GM19239 (cell line): Measurements from ENCODE around the gene GALE.
"Not testable (repeated sequence)": the region's sequence is repeated elsewhere in the genome, so short reads cannot be mapped to it uniquely, and the experiment has no call there.

ENCODE experiments used
- DNase-seq: peaks from one replicate; pipeline ENCODE4 v3.0.0; 2011; ENCODE audit warnings: low spot score; ENCODE audit not compliant: insufficient read length
- FAIRE-seq: peaks from 2 replicates; lab custom pipeline; 2011; peaks lifted over from hg19 to GRCh38; lab: Jason Lieb, UNC

The GALE gene

DNA sequence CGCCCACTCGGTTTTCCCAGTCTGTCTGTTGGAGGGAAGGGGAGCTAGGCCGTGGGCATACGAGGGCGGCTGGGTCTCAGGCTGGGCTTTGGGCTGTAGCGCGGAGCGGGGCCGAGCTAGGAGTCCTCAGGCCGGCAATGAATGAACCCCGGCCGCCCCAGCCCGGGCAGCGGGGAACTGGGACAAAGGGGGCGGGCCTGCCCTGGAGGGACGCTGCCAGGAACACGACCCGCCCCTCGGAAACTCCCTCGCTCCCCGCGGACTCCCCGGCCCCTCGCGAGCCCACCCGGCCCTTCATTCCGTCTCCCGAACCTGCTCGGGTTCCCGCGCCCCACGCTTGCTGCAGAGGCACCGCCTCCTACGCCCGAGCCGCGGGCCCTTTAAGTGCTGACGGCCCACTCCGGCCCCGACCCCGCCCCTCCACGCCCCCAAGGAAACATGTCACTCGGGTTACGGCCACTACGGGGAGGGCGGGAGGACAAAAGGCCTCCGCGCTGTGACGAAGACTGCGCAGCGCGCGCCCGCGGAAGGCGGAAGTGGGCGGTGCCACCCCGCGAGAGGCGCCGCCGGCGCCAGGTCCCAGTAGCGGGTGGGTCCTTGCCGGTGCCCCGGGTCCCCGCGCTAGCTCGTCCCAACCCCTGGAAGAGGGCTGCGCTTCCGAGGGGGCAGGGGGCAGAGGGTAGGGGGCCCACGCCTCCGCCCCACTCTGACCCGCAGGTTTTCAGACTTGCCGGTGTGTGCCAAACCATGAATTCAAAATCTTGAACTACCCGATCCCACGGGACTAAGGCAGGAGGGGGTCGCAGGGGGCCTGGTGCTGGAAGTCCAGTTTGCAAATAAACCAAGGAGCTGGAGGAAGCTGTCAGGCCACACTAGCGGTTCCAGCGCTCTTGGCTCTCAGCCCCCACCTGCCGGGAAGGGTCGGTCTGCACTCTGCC, at the start of gene GALE:
GALE (minus strand) TSS at position 355 of the 938 bp plus-strand sequence. CDS start 1,747 bp downstream, outside the sequence.
- FAIRE-seq: peak; percentile 97

DNA sequence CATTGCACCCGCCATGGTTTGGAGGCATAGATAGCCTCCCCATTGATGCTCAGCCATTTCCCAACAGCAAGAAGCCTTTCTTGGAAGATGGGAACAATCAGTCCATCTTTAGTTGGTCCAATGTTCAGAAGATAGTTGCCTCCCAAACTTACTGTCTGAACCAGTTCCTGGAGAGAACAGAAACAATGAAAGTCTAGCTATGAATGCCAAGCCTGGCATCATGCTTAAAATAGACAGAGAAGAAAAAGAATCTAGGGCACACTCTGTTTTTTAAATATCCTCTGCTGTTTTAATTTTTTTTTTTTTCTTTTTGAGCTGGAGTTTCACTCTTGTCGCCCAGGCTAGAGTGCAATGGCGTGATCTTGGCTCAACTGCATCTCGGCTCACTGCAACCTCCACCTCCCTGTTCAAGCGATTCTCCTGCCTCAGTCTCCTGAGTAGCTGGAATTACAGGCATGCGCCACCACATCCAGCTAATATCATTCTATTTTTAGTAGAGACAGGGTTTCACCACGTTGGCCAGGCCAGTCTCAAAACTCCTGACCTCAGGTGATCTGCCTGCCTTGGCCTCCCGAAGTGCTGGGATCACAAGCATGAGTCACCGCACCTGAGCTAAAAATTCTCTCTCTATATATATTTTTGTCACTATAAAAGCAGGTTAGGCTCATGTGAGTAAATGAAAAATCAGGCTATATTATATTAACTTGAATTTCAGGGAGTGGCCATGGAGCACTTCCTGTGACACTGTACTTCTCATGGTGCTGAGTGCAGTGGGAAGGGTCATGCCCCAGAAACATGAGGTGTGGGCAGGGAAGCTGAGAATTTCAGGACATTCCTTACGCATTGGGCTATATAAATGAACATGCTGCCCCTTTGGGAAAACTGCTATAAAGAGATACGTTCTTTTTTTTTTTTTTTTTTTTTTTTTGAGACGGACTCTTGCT, 48.4 kb upstream of the GALE start:
- DNase-seq (no peak), FAIRE-seq (no peak)

More for the DNA sequence above, at the start of gene GALE:
- peak; percentile 99 for DNase-seq

DNA sequence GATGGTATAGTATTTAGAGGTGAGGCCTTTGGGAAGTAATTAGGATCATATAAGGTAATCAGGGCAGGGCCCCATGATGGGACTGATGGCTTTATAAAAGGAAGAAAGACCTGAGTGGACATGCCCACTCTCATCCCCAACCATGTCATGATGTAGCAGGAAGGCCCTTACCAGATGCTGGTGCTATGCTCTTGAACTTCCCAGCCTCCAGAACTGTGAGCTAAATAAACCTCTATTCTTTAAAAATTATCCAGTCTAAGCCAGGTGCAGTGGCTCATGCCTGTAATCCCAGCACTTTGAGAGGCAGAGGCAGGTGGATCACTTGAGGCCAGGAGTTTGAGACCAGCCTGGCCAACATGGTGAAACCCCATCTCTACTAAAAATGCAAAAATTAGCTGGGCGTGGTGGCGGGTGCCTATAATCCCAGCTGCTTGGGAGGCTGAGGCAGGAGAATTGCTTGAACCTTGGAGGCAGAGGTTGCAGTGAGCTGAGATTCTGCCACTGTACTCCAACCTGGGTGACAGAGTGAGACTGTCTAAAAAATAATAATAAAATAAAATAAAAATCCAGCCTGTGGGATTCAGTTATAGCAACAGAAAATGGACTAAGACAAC, 47.0 kb upstream of the GALE start:
- not testable (repeated sequence) for FAIRE-seq

DNA sequence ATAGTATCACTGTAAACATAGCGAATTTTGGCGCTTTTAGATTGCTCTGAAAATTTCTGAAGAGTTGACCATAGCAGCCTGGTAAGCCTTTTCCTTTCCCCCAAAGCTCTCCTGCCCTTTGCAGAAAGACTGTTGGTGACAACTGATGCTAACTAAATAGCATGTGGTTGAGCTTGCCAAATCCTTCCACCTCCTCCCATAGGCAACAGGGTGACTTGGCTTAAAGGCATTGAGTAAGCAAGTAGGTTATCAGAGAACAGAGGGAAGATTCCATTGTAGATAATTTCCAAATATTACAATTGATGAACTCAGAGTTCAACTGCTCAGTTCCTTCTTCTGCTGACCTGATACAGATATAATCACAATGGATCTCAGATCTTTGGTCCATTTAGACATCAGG, 44.6 kb upstream of the GALE start:
- no peak for DNase-seq
- no peak for FAIRE-seq

More for the DNA sequence above, 47.0 kb upstream of the GALE start:
- DNase-seq: not testable (repeated sequence)

DNA sequence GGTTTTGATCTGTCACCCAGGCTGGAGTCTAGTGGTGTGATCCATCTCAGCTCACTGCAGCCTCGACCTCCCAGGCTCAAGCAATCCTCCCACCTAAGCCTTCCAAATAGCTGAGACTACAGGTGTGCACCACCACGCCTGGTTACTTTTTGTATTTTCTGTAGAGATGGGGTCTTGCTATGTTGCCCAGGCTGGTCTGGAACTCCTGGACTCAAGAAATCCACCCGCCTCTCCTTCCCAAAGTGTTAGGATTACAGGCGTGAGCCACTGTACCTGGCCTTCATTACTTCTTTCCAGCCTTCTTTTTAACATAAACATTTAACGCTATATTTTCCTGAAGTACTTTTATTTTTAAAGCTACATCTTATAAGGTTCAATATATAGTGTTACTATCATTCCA, 43.1 kb upstream of the GALE start:
- DNase-seq (no peak), FAIRE-seq (no peak)

DNA sequence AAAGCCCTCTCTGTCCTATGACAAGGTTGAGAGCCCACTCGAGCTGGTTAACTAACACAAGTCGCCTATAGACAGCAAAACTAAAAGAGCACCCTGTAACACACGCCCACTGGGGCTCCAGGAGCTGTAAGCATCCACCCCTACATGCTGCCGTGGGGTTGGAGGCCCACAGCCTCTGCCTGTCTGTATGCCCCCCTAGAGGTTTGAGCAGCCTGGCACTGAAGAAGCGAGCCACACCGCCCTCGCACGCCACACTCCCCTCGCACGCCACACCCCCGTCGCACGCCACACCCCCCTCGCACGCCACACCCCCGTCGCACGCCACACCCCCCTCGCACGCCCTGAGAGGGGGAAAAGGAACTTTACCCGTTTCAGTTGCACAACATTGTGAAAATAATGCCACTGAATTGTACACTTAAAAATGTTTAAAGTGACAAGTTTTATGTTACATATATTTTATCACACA, 37.9 kb upstream of the GALE start:
- peak; percentile 91 for FAIRE-seq
- DNase-seq: peak; percentile 56

GRCh38 chr1:23837908-23838307, 37.4 kb upstream of the GALE start:
- FAIRE-seq (no peak), DNase-seq (no peak)

DNA sequence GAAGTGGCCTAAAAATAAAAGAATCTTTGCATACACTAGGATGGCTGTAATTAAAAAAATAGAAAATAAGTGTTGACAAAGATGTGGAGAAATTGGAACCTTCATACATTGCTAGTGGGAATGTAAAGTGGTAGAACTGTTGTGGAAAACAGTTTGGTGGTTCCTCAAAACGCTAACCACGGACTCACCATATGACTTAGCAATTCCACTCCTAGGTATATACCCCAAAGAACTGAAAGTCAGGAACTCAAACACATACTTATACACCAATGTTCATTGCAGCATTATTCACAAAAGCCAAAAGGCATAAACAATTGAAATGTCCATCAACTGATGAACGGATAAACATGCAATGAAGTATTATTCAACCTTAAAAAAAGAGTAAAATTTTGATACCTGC, 35.5 kb upstream of the GALE start:
- no peak for FAIRE-seq
- DNase-seq: no peak

GRCh38 chr1:23834156-23834555, 33.6 kb upstream of the GALE start:
- not testable (repeated sequence) for FAIRE-seq, DNase-seq

- DNase-seq (no peak), FAIRE-seq (no peak)
Observed at GRCh38 chr1:23827717-23828116, 27.2 kb upstream of the GALE start.

- DNase-seq, FAIRE-seq: not testable (repeated sequence)
Observed at GRCh38 chr1:23826590-23826989, 26.0 kb upstream of the GALE start.

GRCh38 chr1:23825762-23826522, 25.4 kb upstream of the GALE start:
- DNase-seq (no peak), FAIRE-seq (peak; percentile 91)

DNA sequence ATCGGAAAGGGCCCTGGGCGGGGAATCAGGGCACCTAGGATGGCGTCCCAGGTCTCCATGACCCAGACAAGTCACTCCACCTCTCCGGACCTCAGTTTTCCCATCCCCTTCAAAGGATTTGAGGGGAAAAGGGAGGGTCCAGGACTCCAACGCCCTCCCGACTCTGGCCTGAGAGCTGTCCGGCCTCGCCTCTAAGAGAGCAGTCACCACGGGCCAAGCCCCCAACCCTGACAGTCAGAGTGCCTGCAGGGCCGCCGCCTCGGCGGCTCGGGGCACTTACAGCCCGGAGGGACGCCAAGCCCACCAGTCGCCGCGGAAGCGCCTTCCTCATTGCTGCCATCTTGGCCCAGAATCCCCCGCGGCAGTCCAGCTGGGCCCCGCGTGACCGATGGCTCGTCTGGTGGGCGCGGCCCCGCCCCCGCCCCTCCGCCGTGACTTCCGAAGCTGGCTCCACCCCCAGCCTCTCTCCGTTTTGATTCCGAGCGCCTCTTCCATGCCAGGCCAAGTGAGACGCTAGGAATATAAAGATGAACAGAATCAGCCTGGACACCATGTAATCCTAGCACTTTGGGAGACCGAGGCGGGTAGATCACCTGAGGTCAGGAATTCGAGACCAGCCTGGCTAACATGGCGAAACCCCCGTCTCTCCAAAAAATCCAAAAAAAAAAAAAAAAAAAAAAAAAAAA, 24.7 kb upstream of the GALE start, which contains the start of gene HMGCL:
HMGCL (minus strand) TSS at position 354 of the 686 bp plus-strand sequence; CDS start at position 340, 14 bp downstream.
- FAIRE-seq: peak; percentile 95
- DNase-seq: peak; percentile 86

- DNase-seq (no peak), FAIRE-seq (no peak)
Observed at GRCh38 chr1:23824711-23825075, 24.1 kb upstream of the GALE start.

- FAIRE-seq (no peak), DNase-seq (no peak)
Observed at GRCh38 chr1:23823767-23824166, 23.2 kb upstream of the GALE start.

DNA sequence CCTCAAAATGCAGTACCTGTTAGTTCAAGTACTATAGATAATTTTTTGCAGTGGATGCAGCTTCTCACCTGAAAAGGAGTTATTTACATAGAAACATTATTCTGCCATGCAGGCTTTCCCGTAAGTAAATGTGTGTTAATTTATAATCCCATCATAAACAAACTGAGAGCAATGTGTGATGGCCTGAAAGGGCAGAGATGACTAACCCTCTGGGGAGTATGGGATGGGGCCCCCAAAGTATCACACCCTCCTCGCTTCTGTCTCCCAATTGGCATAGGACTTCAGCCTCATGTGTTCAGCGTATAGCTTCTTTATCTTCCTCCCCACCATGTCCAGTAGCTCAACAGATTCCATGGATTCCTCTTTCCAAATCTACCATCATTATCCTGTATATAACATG, 17.1 kb upstream of the GALE start:
- FAIRE-seq: no peak

GRCh38 chr1:23816906-23817305, 16.4 kb upstream of the GALE start:
- peak; percentile 84 for FAIRE-seq
- no peak for DNase-seq

More for the DNA sequence above, 17.1 kb upstream of the GALE start:
- DNase-seq: no peak

- FAIRE-seq (no peak), DNase-seq (no peak)
Observed at GRCh38 chr1:23816361-23816760, 15.8 kb upstream of the GALE start.

DNA sequence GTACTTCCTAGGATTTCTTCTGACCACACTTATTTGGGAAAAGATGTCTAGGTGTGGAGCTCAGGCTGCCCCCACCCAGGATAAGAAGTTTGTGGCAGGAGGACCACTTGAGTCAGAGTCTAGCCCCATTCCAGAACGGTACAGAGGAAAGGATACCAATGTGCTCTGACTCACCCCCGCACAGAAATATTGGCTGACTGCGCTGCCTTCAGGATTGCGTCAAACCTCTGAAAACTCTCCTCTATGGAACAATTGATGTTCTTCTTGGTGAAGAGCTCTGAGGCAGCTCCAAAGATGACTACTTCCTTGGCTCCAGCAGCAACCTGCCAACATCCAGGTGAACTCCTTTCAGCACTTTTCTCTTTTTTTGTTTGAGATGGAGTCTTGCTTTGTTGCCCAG, 13.5 kb upstream of the GALE start:
- FAIRE-seq: no peak
- no peak for DNase-seq
